HepG2 (cell line): ENCODE data around the gene FAF1. TPM values are rescaled to one million over a fixed set of nuclear protein-coding genes. Genes with fewer than 3 reads are reported as not detected.

ENCODE experiments used
- ATAC-seq: fragments of 200-7000 bp; cut with Tn5 transposase; 3 replicates; pipeline ENCODE4 v1.9.1; 2020; ENCODE audit warnings: mild to moderate bottlenecking, moderate library complexity
- BruUV-seq: library from RNA; stranded (reverse); fragments of 400-500 nt; replicated peaks from 2 replicates; lab custom pipeline; 2021; lab: Mats Ljungman, UMichigan
- CTCF ChIA-PET: fragments of 300-600 bp; formaldehyde crosslinking; extraction: SDS; loops from one replicate; lab custom pipeline; 2021; ENCODE audit warnings: low total read pairs, inconsistent platforms, low intra/inter-chr PET ratio; lab: Yijun Ruan, JAX
- POLR2A ChIA-PET: fragments of 350-600 bp; sonication (Branson Sonifier 250); formaldehyde crosslinking; loops from one replicate; lab custom pipeline; 2020; ENCODE audit warnings: antibody characterized with exemption, inconsistent platforms; lab: Yijun Ruan, JAX
- DNase-seq: peaks from one replicate; pipeline ENCODE4 v3.0.0-alpha.2; 2015; ENCODE audit warnings: low spot score
- FAIRE-seq: peaks from 3 replicates; lab custom pipeline; 2011; peaks lifted over from hg19 to GRCh38; lab: Jason Lieb, UNC
- H2AFZ ChIP-seq: one replicate; pipeline ENCODE4 v1.6.1; 2011; ENCODE audit warnings: low read length, inconsistent platforms
- H3K27ac ChIP-seq: fragments of 300-600 bp; 3 replicates; pipeline ENCODE4 v1.8.0; 2011; ENCODE audit warnings: mixed run types, mild to moderate bottlenecking, mixed read lengths, low read length, inconsistent platforms; ENCODE audit not compliant: insufficient read depth; ENCODE audit errors: extremely low read length
- H3K27me3 ChIP-seq, 2 experiments: fragments of 200-600 bp in 1 of 2; 2 replicates in 1 of 2; 3 replicates in 1 of 2; pipeline versions ENCODE4 v1.6.0 to v1.8.0; 2011; ENCODE audit warnings: low read length in 2 of 2, mild to moderate bottlenecking in 2 of 2, moderate library complexity in 2 of 2, inconsistent platforms in 1 of 2; ENCODE audit not compliant: insufficient read depth in 2 of 2, control insufficient read depth in 1 of 2
- H3K36me3 ChIP-seq, 2 experiments: fragments of 200-600 bp in 1 of 2; replicated peaks in 1 of 2; 2 replicates in 1 of 2; 3 replicates in 1 of 2; pipeline versions ENCODE4 v1.5.1 to v1.8.0; 2011; ENCODE audit warnings: low read length in 2 of 2, inconsistent platforms in 1 of 2; ENCODE audit not compliant: insufficient read depth in 2 of 2, control insufficient read depth in 1 of 2
- H3K4me1 ChIP-seq: 2 replicates; pipeline ENCODE4 v1.5.1; 2012; ENCODE audit warnings: low read length, inconsistent platforms; ENCODE audit not compliant: insufficient read depth
- H3K4me2 ChIP-seq: 2 replicates; pipeline ENCODE4 v1.6.0; 2011; ENCODE audit warnings: low read depth, low read length, inconsistent platforms
- H3K4me3 ChIP-seq, 3 experiments: fragments of 200-600 bp in 1 of 3; sonication (generic), shearing (Covaris generic) in 1 of 3; replicated peaks in 1 of 3; 2 replicates each; pipeline ENCODE4 v1.5.1; 2011 to 2016; ENCODE audit warnings: low read length in 3 of 3, inconsistent platforms in 2 of 3, low read depth in 2 of 3, mild to moderate bottlenecking in 2 of 3, control low read depth in 1 of 3, mixed read lengths in 1 of 3; ENCODE audit not compliant: insufficient read depth in 1 of 3
- H3K79me2 ChIP-seq: one replicate; pipeline ENCODE4 v1.6.1; 2011; ENCODE audit warnings: low read length, inconsistent platforms; ENCODE audit not compliant: insufficient read depth
- H3K9ac ChIP-seq: 2 replicates; pipeline ENCODE4 v1.6.0; 2011; ENCODE audit warnings: mild to moderate bottlenecking, low read depth, low read length, inconsistent platforms; ENCODE audit not compliant: insufficient read depth
- H3K9me3 ChIP-seq: 2 replicates; pipeline ENCODE4 v1.5.1; 2012; ENCODE audit warnings: mild to moderate bottlenecking, low read length
- H4K20me1 ChIP-seq: 2 replicates; pipeline ENCODE4 v1.6.0; 2011; ENCODE audit warnings: inconsistent platforms, mild to moderate bottlenecking, low read length, moderate library complexity; ENCODE audit not compliant: insufficient read depth
- ATF2 ChIP-seq: sonication (generic); formaldehyde crosslinking; IDR thresholded peaks from 2 replicates; pipeline ENCODE4 v1.4.0; 2020; ENCODE audit warnings: missing genetic modification reagents
- CEBPG ChIP-seq: IDR thresholded peaks from 2 replicates; pipeline ENCODE4 v1.6.1; 2016
- FLYWCH1 ChIP-seq: sonication (generic); formaldehyde crosslinking; IDR thresholded peaks from 2 replicates; pipeline ENCODE4 v1.8.1; 2023; ENCODE audit warnings: mild to moderate bottlenecking, missing genetic modification reagents
- FOSL2 ChIP-seq: sonication (generic); formaldehyde crosslinking; IDR thresholded peaks from 2 replicates; pipeline ENCODE4 v1.4.0; 2020; ENCODE audit warnings: missing genetic modification reagents
- MBD4 ChIP-seq: IDR thresholded peaks from 2 replicates; pipeline ENCODE4 v1.6.1; 2012; ENCODE audit warnings: low read length, inconsistent platforms, borderline replicate concordance
- MTA3 ChIP-seq: sonication (generic); formaldehyde crosslinking; IDR thresholded peaks from 2 replicates; pipeline ENCODE4 v1.4.0; 2020; ENCODE audit warnings: missing genetic modification reagents
- PHF21A ChIP-seq: sonication (generic); formaldehyde crosslinking; IDR thresholded peaks from 2 replicates; pipeline ENCODE4 v1.5.0; 2020; ENCODE audit warnings: mild to moderate bottlenecking, missing genetic modification reagents
- RXRA ChIP-seq: sonication (generic); formaldehyde crosslinking; IDR thresholded peaks from 2 replicates; pipeline ENCODE4 v1.5.1; 2020; ENCODE audit warnings: missing genetic modification reagents
- SP5 ChIP-seq: IDR thresholded peaks from 2 replicates; pipeline ENCODE4 v1.6.1; 2016; ENCODE audit warnings: low read depth, borderline replicate concordance
- SSRP1 ChIP-seq: IDR thresholded peaks from 2 replicates; pipeline ENCODE4 v1.6.1; 2016; ENCODE audit warnings: control low read depth
- TP53 ChIP-seq: sonication (generic); formaldehyde crosslinking; conservative IDR thresholded peaks from 2 replicates; pipeline ENCODE4 v1.4.0; 2020; ENCODE audit warnings: missing genetic modification reagents
- TRIM22 ChIP-seq: fragments of 450-650 bp; IDR thresholded peaks from 2 replicates; pipeline ENCODE4 v1.6.1; 2017
- ZNF224 ChIP-seq: sonication (generic); formaldehyde crosslinking; IDR thresholded peaks from 2 replicates; pipeline ENCODE4 v1.5.0; 2020; ENCODE audit warnings: mild to moderate bottlenecking, missing genetic modification reagents
- ZNF468 ChIP-seq: sonication (generic); formaldehyde crosslinking; IDR thresholded peaks from 2 replicates; pipeline ENCODE4 v1.8.0; 2022; ENCODE audit warnings: mild to moderate bottlenecking, moderate library complexity, missing genetic modification reagents
- ZNF484 ChIP-seq: sonication (generic); formaldehyde crosslinking; IDR thresholded peaks from 2 replicates; pipeline ENCODE4 v1.5.1; 2020; ENCODE audit warnings: mild to moderate bottlenecking, low read depth, missing genetic modification reagents, borderline replicate concordance
- ZSCAN25 ChIP-seq: sonication (generic); formaldehyde crosslinking; IDR thresholded peaks from 2 replicates; pipeline ENCODE4 v1.8.0; 2022; ENCODE audit warnings: mild to moderate bottlenecking, missing genetic modification reagents
- WGBS: methylation state at CpG from one replicate; pipeline ENCODE4 v1.1.6; 2017; ENCODE audit warnings: low lambda C conversion rate; 5-methylcytosine and 5-hydroxymethylcytosine counted together
- in situ Hi-C: cut with HindIII; loops from 2 replicates; pipeline ENCODE4 v1.10.0; 2017; ENCODE audit warnings: low pct_unique_long_range_greater_than_20kb; ENCODE audit not compliant: extremely low pct_ligation_motif_present
- intact Hi-C: fragments of 100-400 bp; cut with micrococcal nuclease; formaldehyde crosslinking; loops from one replicate; pipeline ENCODE4 v1.10.0; 2022; ENCODE audit not compliant: unreplicated experiment
- polyA plus RNA-seq, 8 experiments: library from polyadenylated mRNA; depleted of rRNA in 3 of 8; stranded (reverse) in 7 of 8; unstranded in 1 of 8; fragments of >200 nt; fragmentation: Illumina TruSeq in 4 of 8; extraction: Trizol in 4 of 8; gene quantifications; 2 replicates each; pipeline versions ENCODE4 v1.2.1 to v1.2.3, GENCODE V29; 2011 to 2016; ENCODE audit warnings: low read depth in 4 of 8, missing spikeins in 1 of 8, mixed read lengths in 1 of 8; ENCODE audit not compliant: insufficient read depth in 1 of 8
- total RNA-seq, 5 experiments: library from RNA; depleted of rRNA; stranded (reverse); fragments of >200 nt; fragmentation: Illumina TruSeq; extraction: Trizol; gene quantifications; 2 replicates each; pipeline ENCODE4 v1.2.3, GENCODE V29; 2016; ENCODE audit warnings: low read depth in 1 of 5

Gene FAF1
- total and polyA plus RNA-seq, 2 of the 13 experiments (the other 11 are each of a cell fraction or from before 2014, with no cell fraction given), result 19.4 to 63.3 TPM

GRCh38 chr1:50538476-50538875 is 421.6 kb downstream of the FAF1 start (continued):
- TF ChIP-seq ATF2 (no peak), RXRA (no peak), ZNF484 (CRISPR knock-in tag) (no peak), TRIM22 (no peak), SSRP1 (CRISPR knock-in tag) (no peak)
- TF ChIP-seq, all 625 proteins: peak for 0

DNA sequence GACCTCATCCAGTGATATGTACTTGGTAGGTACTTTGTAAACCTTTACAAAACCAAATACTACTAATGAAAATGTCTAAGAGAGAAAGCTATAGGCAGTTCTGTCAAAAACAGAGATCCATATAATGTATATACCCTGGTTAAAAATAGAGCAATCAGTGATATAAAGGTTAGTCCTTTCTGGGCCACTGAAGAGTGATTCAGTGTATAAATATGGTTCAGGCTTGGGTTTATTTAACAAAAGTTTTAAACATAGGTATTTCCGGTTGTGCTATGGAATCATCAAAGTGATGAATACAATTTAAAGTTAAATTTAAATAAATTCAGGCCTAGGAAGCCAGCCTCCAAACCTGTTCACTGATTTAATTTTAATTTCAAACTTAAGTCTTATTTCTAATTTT is 428.5 kb downstream of the FAF1 start:
- FAIRE-seq (no peak), DNase-seq (no peak), ATAC-seq (no peak)
- Histone ChIP-seq H3K4me2 (no peak overlapping the region), H3K36me3 (no peaks in the 10 kb centered on the region), H4K20me1 (no peaks in the 10 kb centered on the region), H3K4me1 (peaks cover 30% of the 10 kb centered on the region), H3K9me3 (no peaks in the 10 kb centered on the region), H3K27ac (no peak overlapping the region), H3K27me3 (no peaks in the 10 kb centered on the region), H3K9ac (no peak overlapping the region), H3K79me2 (no peaks in the 10 kb centered on the region), H3K4me3 (no peak overlapping the region), H2AFZ (no peak overlapping the region)
- TF ChIP-seq TP53 (CRISPR knock-in tag) (no peak), MBD4 (no peak), ZNF468 (CRISPR knock-in tag) (no peak), ZNF224 (no peak), SP5 (CRISPR knock-in tag) (no peak), CEBPG (CRISPR knock-in tag) (no peak), MTA3 (CRISPR knock-in tag) (no peak), FLYWCH1 (CRISPR knock-in tag) (no peak), FOSL2 (CRISPR knock-in tag) (no peak), ZSCAN25 (CRISPR knock-in tag) (no peak), PHF21A (CRISPR knock-in tag) (no peak)
- 96% methylated on average over 1 of the region's 1 CpG for WGBS
- BruUV-seq, result no TSS peak
- intact Hi-C loops (no loop called here), in situ Hi-C loops (no loop called here)
- ChIA-PET CTCF (no interaction called here), POLR2A (no interaction called here)
